ENCODE results near the gene MRPS22. TPM values are rescaled to one million over a fixed set of nuclear protein-coding genes. Genes with fewer than 3 reads are reported as not detected.

Gene MRPS22
- total and polyA plus RNA-seq, 2 of the 13 experiments (the other 11 are each of a cell fraction or from before 2014, with no cell fraction given): 52.7 to 113 TPM

- TF ChIP-seq ZNF562 (CRISPR knock-in tag; IDR thresholded peaks at IDR 0.05; ENCODE audit: borderline replicate concordance) (no peak), DNMT1 (CRISPR knock-in tag; IDR thresholded peaks at IDR 0.05) (0 out of 2 replicates have a peak, but pooled peaks have one; percentile 13), PATZ1 (CRISPR knock-in tag; IDR thresholded peaks at IDR 0.05) (0 out of 2 replicates have a peak, but pooled peaks have one; percentile 6), ZNF256 (CRISPR knock-in tag; conservative IDR thresholded peaks at IDR 0.05) (no peak), SMAD9 (CRISPR knock-in tag; IDR thresholded peaks at IDR 0.05) (0 out of 2 replicates have a peak, but pooled peaks have one; percentile 63), SP5 (CRISPR knock-in tag; IDR thresholded peaks at IDR 0.05; ENCODE audit: borderline replicate concordance, low read depth) (no peak), ZSCAN21 (CRISPR knock-in tag; IDR thresholded peaks at IDR 0.05; ENCODE audit: borderline replicate concordance) (peak; percentile 73), ZSCAN9 (CRISPR knock-in tag; IDR thresholded peaks at IDR 0.05; ENCODE audit: borderline replicate concordance) (peak; percentile 81; the same call in 1 of the 2 replicates), ZBTB44 (CRISPR knock-in tag; IDR thresholded peaks at IDR 0.05) (no peak), ZNF597 (CRISPR knock-in tag; IDR thresholded peaks at IDR 0.05) (no peak), FOXA3 (CRISPR knock-in tag; IDR thresholded peaks at IDR 0.05) (peak; percentile 15; the same call in 1 of the 2 replicates), ZNF564 (CRISPR knock-in tag; IDR thresholded peaks at IDR 0.05) (peak; percentile 76; the same call in 1 of the 2 replicates), TRIM22 (IDR thresholded peaks at IDR 0.05) (no peak), LBX2 (CRISPR knock-in tag; IDR thresholded peaks at IDR 0.05; ENCODE audit: borderline replicate concordance) (no peak), FOXJ3 (CRISPR knock-in tag; IDR thresholded peaks at IDR 0.05; ENCODE audit: borderline replicate concordance) (peak; percentile 59; the same call in 1 of the 2 replicates), HMG20B (CRISPR knock-in tag; conservative IDR thresholded peaks at IDR 0.05) (no peak), CC2D1A (CRISPR knock-in tag; IDR thresholded peaks at IDR 0.05) (no peak), BRD4 (CRISPR knock-in tag; IDR thresholded peaks at IDR 0.05) (no peak), ISL2 (CRISPR knock-in tag; IDR thresholded peaks at IDR 0.05) (peak; percentile 46), THAP11 (CRISPR knock-in tag; IDR thresholded peaks at IDR 0.05) (peak; percentile 89), ZBTB7A (CRISPR knock-in tag; IDR thresholded peaks at IDR 0.05) (peak; percentile 70; the same call in 1 of the 2 replicates), ZNF552 (CRISPR knock-in tag; IDR thresholded peaks at IDR 0.05; ENCODE audit: borderline replicate concordance) (peak; percentile 88)
Measured at GRCh38 chr3:139389552-139390368, 45.9 kb downstream of the MRPS22 start, which contains the start of gene COPB2 (continued).

All from HepG2 (cell line).